MCF 10A (cell line): ENCODE results near the gene MSI1. TPM values are rescaled to one million over a fixed set of nuclear protein-coding genes. Genes with fewer than 3 reads are reported as not detected.

Experiments used
- BruUV-seq: library from RNA; stranded (reverse); fragments of 400-500 nt; replicated peaks from 2 replicates; lab custom pipeline; 2021; lab: Mats Ljungman, UMichigan
- CTCF ChIA-PET: fragments of 300-600 bp; sonication (Branson Sonifier 250); formaldehyde crosslinking; extraction: SDS; loops from one replicate; lab custom pipeline; 2021; ENCODE audit warnings: antibody characterized with exemption, inconsistent platforms; lab: Yijun Ruan, JAX
- POLR2A ChIA-PET: fragments of 300-600, 350-650 bp; sonication (Branson Sonifier 250); formaldehyde crosslinking; extraction: SDS; loops from one replicate; lab custom pipeline; 2020; ENCODE audit warnings: antibody characterized with exemption, inconsistent platforms; lab: Yijun Ruan, JAX
- DNase-seq: peaks from one replicate; pipeline ENCODE4 v3.0.0-alpha.2; 2018; ENCODE audit not compliant: unreplicated experiment
- H3K27ac Mint-ChIP-seq: one replicate; pipeline ENCODE4 v1.8.0; 2022; ENCODE audit warnings: mild to moderate bottlenecking, low read depth, mixed read lengths; ENCODE audit not compliant: unreplicated experiment
- H3K27me3 Mint-ChIP-seq: one replicate; pipeline ENCODE4 v1.8.0; 2022; ENCODE audit warnings: mixed read lengths; ENCODE audit not compliant: insufficient read depth, unreplicated experiment
- H3K36me3 Mint-ChIP-seq: one replicate; pipeline ENCODE4 v1.8.0; 2022; ENCODE audit warnings: mild to moderate bottlenecking, moderate library complexity, mixed read lengths; ENCODE audit not compliant: insufficient read depth, unreplicated experiment
- H3K4me1 Mint-ChIP-seq: one replicate; pipeline ENCODE4 v1.8.0; 2022; ENCODE audit warnings: mixed read lengths; ENCODE audit not compliant: insufficient read depth, unreplicated experiment
- H3K4me3 Mint-ChIP-seq: one replicate; pipeline ENCODE4 v1.8.0; 2022; ENCODE audit warnings: mild to moderate bottlenecking, moderate library complexity, mixed read lengths; ENCODE audit not compliant: unreplicated experiment
- H3K9me3 Mint-ChIP-seq: one replicate; pipeline ENCODE4 v1.8.0; 2022; ENCODE audit warnings: mixed read lengths; ENCODE audit not compliant: unreplicated experiment
- intact Hi-C: fragments of 100-400 bp; cut with micrococcal nuclease; formaldehyde crosslinking; loops from 2 replicates; pipeline ENCODE4 v1.14.1; 2022
- total RNA-seq: library from RNA; stranded (reverse); gene quantifications from 2 replicates; pipeline ENCODE4 v1.2.3, GENCODE V29; 2022
- TF ChIP-seq, protein P1 (sequence below): fragments of 200-600 bp; IDR thresholded peaks from one replicate; pipeline ENCODE4 v1.8.0; 2022; ENCODE audit warnings: antibody characterized with exemption, mild to moderate bottlenecking; ENCODE audit not compliant: unreplicated experiment

The MSI1 gene
- total RNA-seq, 1 experiment from 2014 or later = not detected

DNA sequence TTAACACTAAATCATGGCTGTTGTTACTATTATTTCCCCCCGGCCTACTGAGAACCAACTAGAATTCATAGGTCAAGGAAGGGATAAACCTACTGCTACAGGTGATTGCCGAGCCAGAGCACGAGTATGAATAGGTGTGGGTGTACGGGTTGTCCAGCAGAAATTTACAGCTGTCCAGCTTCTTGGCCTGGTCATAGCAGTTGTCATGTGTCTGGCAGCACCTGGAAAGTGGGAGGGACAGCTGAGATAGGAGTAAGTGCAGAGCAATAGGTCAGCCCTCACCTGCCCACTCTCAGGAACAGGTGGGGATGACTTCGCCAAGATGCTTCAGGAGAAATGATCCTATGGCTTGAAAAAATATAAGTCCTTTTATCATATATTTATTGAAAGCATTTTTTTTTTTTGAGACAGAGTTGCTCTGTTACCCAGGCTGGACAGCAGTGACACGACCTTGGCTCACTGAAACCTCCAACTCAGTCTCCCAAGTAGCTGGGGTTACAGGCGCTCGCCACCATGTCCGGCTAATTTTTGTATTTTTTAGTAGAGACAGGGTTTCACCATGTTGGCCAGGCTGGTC is 44.0 kb downstream of the MSI1 start:
- H3K27ac Mint-ChIP-seq = no peak overlapping the region
- H3K4me3 Mint-ChIP-seq = no peak overlapping the region
- H3K27me3 Mint-ChIP-seq = no peaks in the 10 kb centered on the region
- H3K36me3 Mint-ChIP-seq = no peaks in the 10 kb centered on the region
- H3K9me3 Mint-ChIP-seq = no peaks in the 10 kb centered on the region
- H3K4me1 Mint-ChIP-seq = peaks cover 11% of the 10 kb centered on the region
- TF ChIP-seq, protein P1, sequence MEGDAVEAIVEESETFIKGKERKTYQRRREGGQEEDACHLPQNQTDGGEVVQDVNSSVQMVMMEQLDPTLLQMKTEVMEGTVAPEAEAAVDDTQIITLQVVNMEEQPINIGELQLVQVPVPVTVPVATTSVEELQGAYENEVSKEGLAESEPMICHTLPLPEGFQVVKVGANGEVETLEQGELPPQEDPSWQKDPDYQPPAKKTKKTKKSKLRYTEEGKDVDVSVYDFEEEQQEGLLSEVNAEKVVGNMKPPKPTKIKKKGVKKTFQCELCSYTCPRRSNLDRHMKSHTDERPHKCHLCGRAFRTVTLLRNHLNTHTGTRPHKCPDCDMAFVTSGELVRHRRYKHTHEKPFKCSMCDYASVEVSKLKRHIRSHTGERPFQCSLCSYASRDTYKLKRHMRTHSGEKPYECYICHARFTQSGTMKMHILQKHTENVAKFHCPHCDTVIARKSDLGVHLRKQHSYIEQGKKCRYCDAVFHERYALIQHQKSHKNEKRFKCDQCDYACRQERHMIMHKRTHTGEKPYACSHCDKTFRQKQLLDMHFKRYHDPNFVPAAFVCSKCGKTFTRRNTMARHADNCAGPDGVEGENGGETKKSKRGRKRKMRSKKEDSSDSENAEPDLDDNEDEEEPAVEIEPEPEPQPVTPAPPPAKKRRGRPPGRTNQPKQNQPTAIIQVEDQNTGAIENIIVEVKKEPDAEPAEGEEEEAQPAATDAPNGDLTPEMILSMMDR = no peak
- ChIA-PET CTCF (interaction anchor here (0.6 to 4.0 kb wide), 14 partner anchors 8 to 1232 kb away, joined by 3 to 18 read pairs (median 4); no protein-coding TSS in a partner anchor), POLR2A (interaction anchor here (0.6 to 1.1 kb wide), 3 partner anchors 20 to 23 kb away, joined by 3 read pairs; partner anchors contain the start of gene SIRT4)
- no TSS peak for BruUV-seq
- DNase-seq = no peak
- intact Hi-C loops = loop anchor here (2.0 to 10.0 kb wide), 4 partner anchors 110 to 647 kb away; partner anchors contain the start of genes COX6A1 and SRSF9

DNA sequence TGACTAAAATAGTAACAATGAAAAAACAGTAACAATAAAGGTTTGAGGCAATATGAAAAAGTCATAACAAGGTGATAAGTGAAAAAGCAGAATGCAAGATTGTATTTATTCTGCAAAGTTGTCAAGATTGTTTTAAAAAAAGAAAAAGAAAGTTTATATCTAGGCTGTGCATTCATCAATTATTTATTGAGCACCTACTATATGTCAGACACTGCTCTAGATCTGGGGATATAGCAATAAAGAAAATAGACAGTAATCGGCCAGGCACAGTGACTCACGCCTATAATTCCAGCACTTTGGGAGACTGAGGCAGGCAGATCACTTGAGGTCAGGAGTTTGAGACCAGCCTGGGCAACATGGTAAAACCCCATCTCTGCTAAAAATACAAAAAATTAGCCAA is 45.2 kb downstream of the MSI1 start:
- CTCF ChIA-PET = interaction anchor here (0.7 to 1.1 kb wide), 3 partner anchors 9 to 124 kb away, joined by 3 read pairs; no protein-coding TSS in a partner anchor

DNA sequence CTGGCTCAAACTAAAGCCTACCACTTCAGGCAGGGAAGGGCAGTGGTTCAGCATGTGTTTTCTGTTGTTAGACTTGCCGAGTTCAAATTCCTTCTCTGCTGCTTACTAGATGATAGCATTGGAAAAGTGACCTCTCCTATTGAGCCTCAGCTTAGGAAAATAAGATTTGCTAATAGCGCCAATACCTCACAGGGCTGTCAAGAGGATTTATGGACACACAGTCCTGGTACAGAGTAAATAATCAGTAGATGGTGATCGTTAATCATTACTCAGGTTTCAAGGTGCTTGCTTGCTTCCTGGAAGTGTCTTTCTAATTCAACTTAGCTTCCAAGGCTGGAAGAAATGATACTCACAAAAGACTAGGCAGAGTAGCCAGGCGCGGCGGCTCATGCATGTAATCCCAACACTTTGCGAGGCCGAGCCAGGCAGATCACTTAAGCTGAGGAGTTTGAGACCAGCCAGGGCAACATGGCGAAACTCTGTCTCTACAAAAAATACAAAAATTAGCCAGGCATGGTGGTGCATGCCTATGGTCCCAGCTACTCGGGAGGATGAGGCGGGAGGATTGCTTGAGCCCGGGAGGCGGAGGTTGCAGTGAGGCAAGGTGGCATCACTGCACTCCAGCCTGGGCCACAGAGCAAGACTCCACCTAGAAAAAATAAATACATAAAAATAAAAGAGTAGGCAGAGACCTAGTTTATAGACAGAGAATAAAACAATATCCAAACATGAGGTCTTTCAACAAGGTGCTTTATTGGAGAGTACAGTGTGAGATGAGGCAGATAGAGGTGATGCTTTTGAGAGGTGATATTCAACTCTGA is 47.4 kb downstream of the MSI1 start:
- no TSS peak for BruUV-seq
- CTCF ChIA-PET = interaction anchor here (0.6 to 1.9 kb wide), 6 partner anchors 18 to 1178 kb away, joined by 3 to 5 read pairs (median 4); no protein-coding TSS in a partner anchor
- H3K4me3 Mint-ChIP-seq = no peak overlapping the region
- peaks cover 24% of the 10 kb centered on the region for H3K4me1 Mint-ChIP-seq
- POLR2A ChIA-PET = interaction anchor here (0.5 to 1.6 kb wide), 3 partner anchors 30 to 224 kb away, joined by 3 to 6 read pairs (median 3); partner anchors contain the start of genes RNU4-2 and RPLP0
- intact Hi-C loops = loop anchor here (10.0 kb wide), 1 partner anchor 113 kb away; the partner anchor contains the start of gene COX6A1
- H3K36me3 Mint-ChIP-seq = peaks cover 5% of the 10 kb centered on the region
- no peak overlapping the region for H3K27ac Mint-ChIP-seq
- H3K27me3 Mint-ChIP-seq = no peaks in the 10 kb centered on the region
- no peaks in the 10 kb centered on the region for H3K9me3 Mint-ChIP-seq
- DNase-seq = no peak
- TF ChIP-seq, protein P1 = no peak

More for the DNA sequence above, 45.2 kb downstream of the MSI1 start:
- POLR2A ChIA-PET = no interaction called here
- TF ChIP-seq, protein P1 = no peak
- H3K9me3 Mint-ChIP-seq = no peaks in the 10 kb centered on the region
- no TSS peak for BruUV-seq
- H3K4me3 Mint-ChIP-seq = no peak overlapping the region
- no peak for DNase-seq
- H3K36me3 Mint-ChIP-seq = no peaks in the 10 kb centered on the region
- no peaks in the 10 kb centered on the region for H3K27me3 Mint-ChIP-seq
- H3K27ac Mint-ChIP-seq = no peak overlapping the region
- intact Hi-C loops = loop anchor here (2.0 to 10.0 kb wide), 3 partner anchors 111 to 325 kb away; partner anchors contain the start of genes COX6A1 and SRSF9
- H3K4me1 Mint-ChIP-seq = peaks cover 11% of the 10 kb centered on the region
